Fibroblast of pulmonary artery (primary cell): ENCODE measurements around the gene TAF4.

Source experiments
- DNase-seq: peaks from one replicate; pipeline ENCODE4 v3.0.0-alpha.2; 2010; ENCODE audit warnings: low read depth
- H3K4me3 ChIP-seq: replicated peaks from 2 replicates; pipeline ENCODE4 v1.5.1; 2011; ENCODE audit warnings: low read depth, mild to moderate bottlenecking, control low read depth, low read length, moderate library complexity
- TF ChIP-seq, protein P1 (sequence below): IDR thresholded peaks from 2 replicates; pipeline ENCODE4 v1.5.1; 2011; ENCODE audit warnings: mild to moderate bottlenecking, control low read depth, low read length, inconsistent platforms; ENCODE audit errors: missing control alignments

The TAF4 gene

DNA sequence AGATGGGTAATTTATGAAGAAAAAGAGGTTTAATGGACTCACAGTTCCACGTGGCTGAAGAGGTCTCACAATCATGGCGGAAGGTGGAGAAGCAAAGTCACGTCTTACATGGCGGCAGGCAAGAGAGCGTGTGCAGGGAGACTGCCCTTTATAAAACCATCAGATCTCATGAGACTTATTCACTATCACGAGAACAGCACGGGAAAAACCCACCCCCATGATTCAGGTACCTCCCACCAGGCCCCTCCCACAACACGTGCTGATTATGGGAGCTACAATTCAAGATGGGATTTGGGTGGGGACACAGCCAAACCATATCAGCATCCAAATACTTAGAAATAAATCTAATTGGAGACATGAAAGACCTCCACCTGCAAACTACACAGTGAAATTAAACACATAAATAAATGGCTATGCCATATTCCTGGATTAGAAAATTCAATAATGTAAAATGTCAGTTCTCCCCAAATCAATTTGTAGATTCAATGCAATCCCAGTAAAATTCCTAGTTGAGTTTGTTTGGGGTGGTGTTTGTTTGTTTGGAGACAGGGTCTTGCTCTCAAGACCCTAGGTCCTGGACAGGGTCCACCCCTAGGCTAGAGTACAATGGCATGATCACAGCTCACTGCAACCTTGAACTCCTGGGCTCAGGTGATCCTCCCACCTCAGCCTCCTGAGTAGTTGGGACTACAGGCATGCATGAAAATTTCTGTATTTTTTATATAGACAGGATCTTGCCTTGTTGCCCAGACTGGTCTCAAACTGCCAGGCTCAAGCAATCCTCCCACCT is 101.6 kb downstream of the TAF4 start:
- TF ChIP-seq, protein P1, sequence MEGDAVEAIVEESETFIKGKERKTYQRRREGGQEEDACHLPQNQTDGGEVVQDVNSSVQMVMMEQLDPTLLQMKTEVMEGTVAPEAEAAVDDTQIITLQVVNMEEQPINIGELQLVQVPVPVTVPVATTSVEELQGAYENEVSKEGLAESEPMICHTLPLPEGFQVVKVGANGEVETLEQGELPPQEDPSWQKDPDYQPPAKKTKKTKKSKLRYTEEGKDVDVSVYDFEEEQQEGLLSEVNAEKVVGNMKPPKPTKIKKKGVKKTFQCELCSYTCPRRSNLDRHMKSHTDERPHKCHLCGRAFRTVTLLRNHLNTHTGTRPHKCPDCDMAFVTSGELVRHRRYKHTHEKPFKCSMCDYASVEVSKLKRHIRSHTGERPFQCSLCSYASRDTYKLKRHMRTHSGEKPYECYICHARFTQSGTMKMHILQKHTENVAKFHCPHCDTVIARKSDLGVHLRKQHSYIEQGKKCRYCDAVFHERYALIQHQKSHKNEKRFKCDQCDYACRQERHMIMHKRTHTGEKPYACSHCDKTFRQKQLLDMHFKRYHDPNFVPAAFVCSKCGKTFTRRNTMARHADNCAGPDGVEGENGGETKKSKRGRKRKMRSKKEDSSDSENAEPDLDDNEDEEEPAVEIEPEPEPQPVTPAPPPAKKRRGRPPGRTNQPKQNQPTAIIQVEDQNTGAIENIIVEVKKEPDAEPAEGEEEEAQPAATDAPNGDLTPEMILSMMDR = no peak
- DNase-seq = no peak
- H3K4me3 ChIP-seq = no peak overlapping the region

- TF ChIP-seq, protein P1 = no peak
- no peak overlapping the region for H3K4me3 ChIP-seq
- no peak for DNase-seq
These were observed 102.5 kb downstream of the TAF4 start for GRCh38 chr20:61963149-61963548.

GRCh38 chr20:61960836-61961235 is 104.8 kb downstream of the TAF4 start:
- H3K4me3 ChIP-seq = no peak overlapping the region
- no peak for DNase-seq
- TF ChIP-seq, protein P1 = no peak

DNA sequence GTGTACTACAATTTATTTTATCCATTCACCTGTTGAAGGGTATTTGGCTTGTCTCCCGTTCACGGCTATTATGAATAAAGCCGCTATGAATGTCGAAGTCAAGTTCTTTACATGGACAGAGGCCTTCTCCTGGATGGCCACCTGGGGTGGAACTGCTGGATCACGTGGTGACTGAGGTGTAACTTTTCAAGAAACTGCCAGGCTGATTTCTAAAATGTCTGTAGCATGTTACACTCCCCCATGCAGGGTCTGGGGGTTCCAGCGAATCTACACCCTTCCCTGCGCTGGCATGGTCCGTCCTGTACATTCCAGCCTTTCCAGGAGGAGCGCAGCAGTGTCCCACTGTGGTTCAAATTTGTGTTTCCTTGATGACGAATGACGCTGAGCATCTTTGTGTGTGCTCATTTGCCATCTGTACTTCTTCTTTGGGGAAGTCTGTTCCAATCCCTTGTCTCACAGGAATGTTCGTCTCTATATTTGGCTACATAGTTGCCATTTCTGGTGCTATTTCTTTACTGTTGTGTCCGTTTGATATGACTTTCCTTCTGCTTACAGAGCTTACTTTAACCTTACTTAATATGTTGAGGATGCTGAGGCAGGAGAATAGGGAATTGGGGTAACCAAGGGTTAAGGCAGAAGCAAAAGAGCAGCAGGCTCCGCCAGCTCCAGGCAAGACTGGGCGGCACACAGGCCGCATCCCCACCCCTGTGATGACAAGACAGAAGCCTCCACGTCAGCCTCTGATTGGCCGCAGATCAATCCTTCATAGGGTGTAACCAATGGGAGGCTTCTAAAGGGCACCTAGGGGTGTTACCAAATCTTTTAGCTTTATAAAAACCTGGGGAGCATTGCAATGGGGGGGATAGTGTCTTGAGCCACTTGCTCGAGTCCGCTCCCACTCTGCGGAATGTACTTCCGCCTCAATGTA is 106.6 kb downstream of the TAF4 start:
- H3K4me3 ChIP-seq = no peak overlapping the region
- DNase-seq = no peak
- TF ChIP-seq, protein P1 = no peak

GRCh38 chr20:61957961-61958715 is 107.5 kb downstream of the TAF4 start:
- H3K4me3 ChIP-seq = no peak overlapping the region
- no peak for DNase-seq
- TF ChIP-seq, protein P1 = no peak

- DNase-seq = peak; percentile 39
- H3K4me3 ChIP-seq = no peak overlapping the region
- TF ChIP-seq, protein P1 = no peak
These were observed 109.0 kb downstream of the TAF4 start for GRCh38 chr20:61956396-61957342.
